ENCODE results near the gene SLC16A11. TPM values are rescaled to one million over a fixed set of nuclear protein-coding genes. Genes with fewer than 3 reads are reported as not detected.

SLC16A11 gene
- total and polyA plus RNA-seq, 2 of the 4 experiments (the other 2 are of a cell fraction), result not detected

DNA sequence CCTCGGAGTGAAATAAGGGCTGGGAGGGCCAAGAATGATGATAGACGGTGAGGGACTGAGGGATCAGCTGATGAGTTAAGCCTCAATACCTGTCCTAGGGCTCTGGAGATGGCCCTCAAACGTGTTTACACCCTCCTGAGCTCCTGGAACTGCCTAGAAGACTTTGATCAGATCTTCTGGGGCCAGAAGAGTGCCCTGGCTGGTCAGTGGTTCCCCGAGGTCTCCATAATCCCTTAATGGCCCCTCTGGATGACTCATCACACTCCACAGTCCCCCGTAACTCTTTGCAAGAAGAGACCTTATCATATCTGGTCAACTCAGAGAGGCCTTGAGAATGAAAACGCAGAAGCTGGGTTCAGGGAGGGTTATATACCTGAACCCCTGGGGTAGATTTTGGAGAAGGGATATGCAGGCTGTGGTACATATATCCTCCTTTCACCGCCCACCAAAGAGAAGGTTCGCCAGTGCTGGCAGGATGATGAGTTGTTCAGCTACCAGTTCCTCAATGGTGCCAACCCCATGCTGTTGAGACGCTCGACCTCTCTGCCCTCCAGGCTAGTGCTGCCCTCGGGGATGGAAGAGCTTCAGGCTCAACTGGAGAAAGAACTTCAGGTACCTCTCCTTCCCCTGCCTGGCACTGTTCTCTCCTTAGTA, 44.9 kb downstream of the SLC16A11 start:
- no peak overlapping the region for H2BK120ac ChIP-seq (ENCODE audit: low read depth, low read length)
- peaks cover 10% of the 10 kb centered on the region for H4K20me1 ChIP-seq (ENCODE audit: insufficient read depth, low read length)
- POLR2A ChIA-PET (ENCODE audit: unreplicated experiment), result no interaction called here
- peaks cover 3 to 17% of the 10 kb centered on the region in 2 experiments for H3K79me1 ChIP-seq (ENCODE audit: low read depth in 1 of 2, low read length in 2 of 2)
- H3K4me3 ChIP-seq (ENCODE audit: insufficient read depth, low read depth, low read length), result no peak overlapping the region
- H4K5ac ChIP-seq (ENCODE audit: low read depth, low read length), result no peak overlapping the region
- no peak overlapping the region for H3K4ac ChIP-seq (ENCODE audit: low read depth, low read length)
- no peak overlapping the region for H2BK20ac ChIP-seq (ENCODE audit: low read depth, low read length)
- H3K9ac ChIP-seq (ENCODE audit: low read depth, low read length), result no peak overlapping the region
- CTCF ChIA-PET, result no interaction called here
- no peak overlapping the region for H2BK5ac ChIP-seq (ENCODE audit: low read depth, low read length, poor library complexity, severe bottlenecking)
- H3K27me3 ChIP-seq (ENCODE audit: control insufficient read depth, insufficient read depth, low read length), result no peaks in the 10 kb centered on the region
- WGBS, 2 experiments (ENCODE audit: extremely low coverage in 2 of 2, insufficient read length in 1 of 2), result 57% methylated on average over 2 of the region's 11 CpGs; no CpG with 5 or more reads in 1 of the 2 experiments
- H3K18ac ChIP-seq (ENCODE audit: low read depth, low read length), result no peak overlapping the region
- no TSS peak for BruUV-seq (replicated peaks)
- no peaks in the 10 kb centered on the region for H3K9me3 ChIP-seq (ENCODE audit: control insufficient read depth, insufficient read depth, low read length)
- H3K23ac ChIP-seq (ENCODE audit: low read depth, low read length), result no peak overlapping the region
- peaks cover 44% of the 10 kb centered on the region for H3K36me3 ChIP-seq (ENCODE audit: control insufficient read depth, insufficient read depth, low read length)
- ATAC-seq (ENCODE audit: low read depth) (no peak), DNase-seq (no peak)
- in situ Hi-C loops (cut with MboI; ENCODE audit: low sequenced_read_pairs), result no loop called here
- intact Hi-C loops (cut with micrococcal nuclease), result no loop called here
- H4K8ac ChIP-seq (ENCODE audit: low read depth in 2 of 2, low read length in 2 of 2), result no peak overlapping the region
- H2BK15ac ChIP-seq (ENCODE audit: low read depth, low read length), result no peak overlapping the region
- dilution Hi-C loops (cut with HindIII; ENCODE audit: low sequenced_read_pairs, unreplicated experiment), result no loop called here
- TF ChIP-seq NFE2L2 (IDR thresholded peaks at IDR 0.05; ENCODE audit: low read depth, low read length) (no peak), MAZ (IDR thresholded peaks at IDR 0.05; ENCODE audit: borderline replicate concordance, low read depth, low read length) (no peak), FOS (IDR thresholded peaks at IDR 0.05; ENCODE audit: low read depth, low read length) (no peak), MAFK (IDR thresholded peaks at IDR 0.05; ENCODE audit: low read depth, low read length) (no peak), CHD1 (IDR thresholded peaks at IDR 0.05; ENCODE audit: low read depth, low read length) (no peak), RCOR1 (IDR thresholded peaks at IDR 0.05; ENCODE audit: insufficient replicate concordance, low read length) (no peak), BHLHE40 (IDR thresholded peaks at IDR 0.05; ENCODE audit: low read depth, low read length) (no peak), RFX5 (IDR thresholded peaks at IDR 0.05; ENCODE audit: low read depth, low read length) (no peak), SMC3 (IDR thresholded peaks at IDR 0.05; ENCODE audit: low read depth, low read length) (no peak), RAD21 (IDR thresholded peaks at IDR 0.05; ENCODE audit: low read length) (no peak), CEBPB (IDR thresholded peaks at IDR 0.05; ENCODE audit: low read depth, low read length) (no peak), POLR2A (IDR thresholded peaks at IDR 0.05; ENCODE audit: low read depth, low read length) (no peak), MXI1 (IDR thresholded peaks at IDR 0.05; ENCODE audit: borderline replicate concordance, low read depth, low read length) (no peak)
- TF ChIP-seq, protein P1, sequence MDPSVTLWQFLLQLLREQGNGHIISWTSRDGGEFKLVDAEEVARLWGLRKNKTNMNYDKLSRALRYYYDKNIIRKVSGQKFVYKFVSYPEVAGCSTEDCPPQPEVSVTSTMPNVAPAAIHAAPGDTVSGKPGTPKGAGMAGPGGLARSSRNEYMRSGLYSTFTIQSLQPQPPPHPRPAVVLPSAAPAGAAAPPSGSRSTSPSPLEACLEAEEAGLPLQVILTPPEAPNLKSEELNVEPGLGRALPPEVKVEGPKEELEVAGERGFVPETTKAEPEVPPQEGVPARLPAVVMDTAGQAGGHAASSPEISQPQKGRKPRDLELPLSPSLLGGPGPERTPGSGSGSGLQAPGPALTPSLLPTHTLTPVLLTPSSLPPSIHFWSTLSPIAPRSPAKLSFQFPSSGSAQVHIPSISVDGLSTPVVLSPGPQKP (IDR thresholded peaks at IDR 0.05; ENCODE audit: borderline replicate concordance, low read depth, low read length), result no peak
- TF ChIP-seq, protein P2, sequence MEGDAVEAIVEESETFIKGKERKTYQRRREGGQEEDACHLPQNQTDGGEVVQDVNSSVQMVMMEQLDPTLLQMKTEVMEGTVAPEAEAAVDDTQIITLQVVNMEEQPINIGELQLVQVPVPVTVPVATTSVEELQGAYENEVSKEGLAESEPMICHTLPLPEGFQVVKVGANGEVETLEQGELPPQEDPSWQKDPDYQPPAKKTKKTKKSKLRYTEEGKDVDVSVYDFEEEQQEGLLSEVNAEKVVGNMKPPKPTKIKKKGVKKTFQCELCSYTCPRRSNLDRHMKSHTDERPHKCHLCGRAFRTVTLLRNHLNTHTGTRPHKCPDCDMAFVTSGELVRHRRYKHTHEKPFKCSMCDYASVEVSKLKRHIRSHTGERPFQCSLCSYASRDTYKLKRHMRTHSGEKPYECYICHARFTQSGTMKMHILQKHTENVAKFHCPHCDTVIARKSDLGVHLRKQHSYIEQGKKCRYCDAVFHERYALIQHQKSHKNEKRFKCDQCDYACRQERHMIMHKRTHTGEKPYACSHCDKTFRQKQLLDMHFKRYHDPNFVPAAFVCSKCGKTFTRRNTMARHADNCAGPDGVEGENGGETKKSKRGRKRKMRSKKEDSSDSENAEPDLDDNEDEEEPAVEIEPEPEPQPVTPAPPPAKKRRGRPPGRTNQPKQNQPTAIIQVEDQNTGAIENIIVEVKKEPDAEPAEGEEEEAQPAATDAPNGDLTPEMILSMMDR (conservative IDR thresholded peaks at IDR 0.05; ENCODE audit: low read depth, low read length), result no peak
- TF ChIP-seq, protein P3, sequence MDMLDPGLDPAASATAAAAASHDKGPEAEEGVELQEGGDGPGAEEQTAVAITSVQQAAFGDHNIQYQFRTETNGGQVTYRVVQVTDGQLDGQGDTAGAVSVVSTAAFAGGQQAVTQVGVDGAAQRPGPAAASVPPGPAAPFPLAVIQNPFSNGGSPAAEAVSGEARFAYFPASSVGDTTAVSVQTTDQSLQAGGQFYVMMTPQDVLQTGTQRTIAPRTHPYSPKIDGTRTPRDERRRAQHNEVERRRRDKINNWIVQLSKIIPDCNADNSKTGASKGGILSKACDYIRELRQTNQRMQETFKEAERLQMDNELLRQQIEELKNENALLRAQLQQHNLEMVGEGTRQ (IDR thresholded peaks at IDR 0.05; ENCODE audit: low read depth, low read length), result no peak
- no peaks in the 10 kb centered on the region for H3K9me1 ChIP-seq (ENCODE audit: insufficient read depth, low read length)
- no peak overlapping the region for H2AK9ac ChIP-seq (replicated peaks; ENCODE audit: low read depth, low read length, poor library complexity)
- H3K14ac ChIP-seq (replicated peaks; ENCODE audit: low read depth, low read length), result no peak overlapping the region
- H3K4me2 ChIP-seq (ENCODE audit: low read depth, low read length), result no peak overlapping the region
- peaks cover 8% of the 10 kb centered on the region; the same call in 1 of the 2 replicates for H3K4me1 ChIP-seq (ENCODE audit: control insufficient read depth, insufficient read depth, low read length)
- no peak overlapping the region for H3K56ac ChIP-seq (ENCODE audit: extremely low read depth, insufficient read depth, low read length)
- no peak overlapping the region for H2AK5ac ChIP-seq (ENCODE audit: low read depth, low read length)
- H4K91ac ChIP-seq (ENCODE audit: insufficient read depth, low read depth, low read length), result no peak overlapping the region
- H3K27ac ChIP-seq (ENCODE audit: insufficient read depth, low read length), result no peak overlapping the region
- no peak overlapping the region for H2AFZ ChIP-seq (replicated peaks; ENCODE audit: low read length, poor library complexity)

All from IMR-90 (cell line).